H9 (cell line): ENCODE data around the gene PNPLA6. TPM values are rescaled to one million over a fixed set of nuclear protein-coding genes. Genes with fewer than 3 reads are reported as not detected.
A peak's percentile ranks its signal among the peaks of the same experiment; 100 is the strongest.

Experiments
- DNase-seq: peaks from one replicate; pipeline ENCODE4 v3.0.0-alpha.2; 2017
- H2AFZ ChIP-seq: one replicate; pipeline ENCODE4 v1.6.1; 2013; ENCODE audit warnings: mild to moderate bottlenecking, low read length, control low read depth, moderate library complexity
- H2AK5ac ChIP-seq: 2 replicates; pipeline ENCODE4 v1.6.1; 2013; ENCODE audit warnings: low read length, control low read depth, mixed read lengths; ENCODE audit not compliant: insufficient read length
- H2BK120ac ChIP-seq: one replicate; pipeline ENCODE4 v1.6.1; 2013; ENCODE audit warnings: low read depth, mild to moderate bottlenecking, low read length, control low read depth, inconsistent platforms; ENCODE audit not compliant: poor library complexity, severe bottlenecking
- H2BK12ac ChIP-seq: 2 replicates; pipeline ENCODE4 v1.6.1; 2013; ENCODE audit warnings: low read length, control low read depth, mixed read lengths, low read depth; ENCODE audit not compliant: insufficient read length
- H2BK15ac ChIP-seq: 2 replicates; pipeline ENCODE4 v1.6.1; 2013; ENCODE audit warnings: low read depth, low read length, control low read depth
- H2BK20ac ChIP-seq: one replicate; pipeline ENCODE4 v1.6.1; 2013; ENCODE audit warnings: low read depth, mild to moderate bottlenecking, low read length, control low read depth, inconsistent platforms; ENCODE audit not compliant: poor library complexity, severe bottlenecking
- H2BK5ac ChIP-seq: 2 replicates; pipeline ENCODE4 v1.6.1; 2013; ENCODE audit warnings: low read length, control low read depth, mixed read lengths; ENCODE audit not compliant: insufficient read length
- H3K14ac ChIP-seq: 2 replicates; pipeline ENCODE4 v1.6.1; 2013; ENCODE audit warnings: low read length, control low read depth; ENCODE audit not compliant: insufficient read depth
- H3K18ac ChIP-seq: 2 replicates; pipeline ENCODE4 v1.6.1; 2013; ENCODE audit warnings: low read depth, mild to moderate bottlenecking, mixed read lengths, low read length, control low read depth; ENCODE audit not compliant: insufficient read length
- H3K23ac ChIP-seq: 2 replicates; pipeline ENCODE4 v1.6.1; 2013; ENCODE audit warnings: low read length, control low read depth, mixed read lengths, low read depth; ENCODE audit not compliant: insufficient read length
- H3K23me2 ChIP-seq: 2 replicates; pipeline ENCODE4 v1.6.1; 2013; ENCODE audit warnings: low read depth, mild to moderate bottlenecking, mixed read lengths, low read length, control low read depth; ENCODE audit not compliant: insufficient read length, poor library complexity, severe bottlenecking
- H3K27ac ChIP-seq: 2 replicates; pipeline ENCODE4 v1.5.1; 2013; ENCODE audit warnings: low read length, control low read depth, mixed read lengths, low read depth; ENCODE audit not compliant: insufficient read length
- H3K27me3 ChIP-seq: 2 replicates; pipeline ENCODE4 v1.6.1; 2013; ENCODE audit warnings: low read length, control low read depth, inconsistent platforms; ENCODE audit not compliant: insufficient read depth
- H3K4ac ChIP-seq: 2 replicates; pipeline ENCODE4 v1.6.1; 2013; ENCODE audit warnings: low read depth, mild to moderate bottlenecking, control low read depth, inconsistent platforms, low read length, moderate library complexity
- H3K4me1 ChIP-seq: 2 replicates; pipeline ENCODE4 v1.6.1; 2013; ENCODE audit warnings: low read length, control low read depth, inconsistent platforms; ENCODE audit not compliant: insufficient read depth
- H3K4me2 ChIP-seq: 2 replicates; pipeline ENCODE4 v1.6.1; 2013; ENCODE audit warnings: low read length, control low read depth, mixed read lengths; ENCODE audit not compliant: insufficient read length, insufficient read depth
- H3K56ac ChIP-seq: 2 replicates; pipeline ENCODE4 v1.6.1; 2013; ENCODE audit warnings: low read depth, mild to moderate bottlenecking, mixed read lengths, low read length, control low read depth; ENCODE audit not compliant: insufficient read length
- H3K79me1 ChIP-seq: 2 replicates; pipeline ENCODE4 v1.6.1; 2013; ENCODE audit warnings: low read depth, mild to moderate bottlenecking, moderate library complexity, low read length, control low read depth, inconsistent platforms; ENCODE audit not compliant: insufficient read depth, poor library complexity, severe bottlenecking
- H3K79me2 ChIP-seq: 2 replicates; pipeline ENCODE4 v1.6.1; 2013; ENCODE audit warnings: low read length, control low read depth, inconsistent platforms; ENCODE audit not compliant: insufficient read depth
- H3K9ac ChIP-seq: 2 replicates; pipeline ENCODE4 v1.6.1; 2013; ENCODE audit warnings: low read length, control low read depth, mixed read lengths; ENCODE audit not compliant: insufficient read length; ENCODE audit errors: extremely low read depth
- H3K9me3 ChIP-seq: one replicate; pipeline ENCODE4 v1.6.1; 2013; ENCODE audit warnings: low read depth, low read length, inconsistent platforms; ENCODE audit not compliant: control insufficient read depth
- H3T11ph ChIP-seq: one replicate; pipeline ENCODE4 v1.6.1; 2013; ENCODE audit warnings: mild to moderate bottlenecking, low read length, control low read depth, inconsistent platforms
- H4K20me1 ChIP-seq: one replicate; pipeline ENCODE4 v1.6.1; 2013; ENCODE audit not compliant: control insufficient read depth, insufficient read length, insufficient read depth
- H4K5ac ChIP-seq: 2 replicates; pipeline ENCODE4 v1.6.1; 2013; ENCODE audit warnings: low read depth, mild to moderate bottlenecking, mixed read lengths, low read length, control low read depth; ENCODE audit not compliant: insufficient read length
- H4K8ac ChIP-seq: replicated peaks from 2 replicates; pipeline ENCODE4 v1.6.1; 2013; ENCODE audit warnings: low read length, control low read depth, mixed read lengths, low read depth; ENCODE audit not compliant: insufficient read length
- H4K91ac ChIP-seq: 2 replicates; pipeline ENCODE4 v1.6.1; 2013; ENCODE audit warnings: low read depth, mild to moderate bottlenecking, moderate library complexity, mixed read lengths, low read length, control low read depth; ENCODE audit not compliant: insufficient read length
- H3K27ac Mint-ChIP-seq, 3 experiments: 2 replicates in 2 of 3; 3 replicates in 1 of 3; pipeline ENCODE4 v1.8.0; 2020 to 2021; ENCODE audit warnings: mixed read lengths in 3 of 3, mild to moderate bottlenecking in 1 of 3, moderate library complexity in 1 of 3
- H3K27me3 Mint-ChIP-seq: 2 replicates; pipeline ENCODE4 v1.8.0; 2021; ENCODE audit warnings: low read depth, mild to moderate bottlenecking, moderate library complexity, mixed read lengths
- H3K36me3 Mint-ChIP-seq, 3 experiments: 2 replicates in 2 of 3; 3 replicates in 1 of 3; pipeline ENCODE4 v1.8.0; 2020 to 2021; ENCODE audit warnings: low read depth in 3 of 3, mixed read lengths in 3 of 3; ENCODE audit not compliant: insufficient read depth in 1 of 3
- H3K4me1 Mint-ChIP-seq, 2 experiments: 2 replicates each; pipeline ENCODE4 v1.8.0; 2020; ENCODE audit warnings: mixed read lengths in 2 of 2
- H3K4me3 Mint-ChIP-seq, 2 experiments: 2 replicates in 1 of 2; 3 replicates in 1 of 2; pipeline ENCODE4 v1.8.0; 2020 to 2021; ENCODE audit warnings: mild to moderate bottlenecking in 2 of 2, mixed read lengths in 2 of 2, moderate library complexity in 1 of 2
- H3K9me3 Mint-ChIP-seq, 2 experiments: 2 replicates in 1 of 2; 3 replicates in 1 of 2; pipeline ENCODE4 v1.8.0; 2020; ENCODE audit warnings: mild to moderate bottlenecking in 2 of 2, mixed read lengths in 2 of 2, moderate library complexity in 1 of 2
- WGBS: extraction: QIAGEN DNeasy Blood & Tissue Kit; methylation state at CpG from one replicate; pipeline ENCODE4 v1.1.7; 2013; ENCODE audit warnings: missing lambda C conversion rate, low lambda C conversion rate, mixed read lengths; ENCODE audit not compliant: insufficient read length; ENCODE audit errors: extremely low coverage; 5-methylcytosine and 5-hydroxymethylcytosine counted together
- total RNA-seq: library from RNA; stranded (reverse); gene quantifications from 2 replicates; pipeline ENCODE4 v1.2.1, GENCODE V29; 2021
- TF ChIP-seq, protein P1 (sequence below): fragments of 200-600 bp; sonication (generic); conservative IDR thresholded peaks from 3 replicates; pipeline ENCODE4 v1.8.0; 2021; ENCODE audit warnings: antibody characterized with exemption, mild to moderate bottlenecking

Gene PNPLA6
- total RNA-seq, 1 experiment from 2014 or later, result 130 TPM

DNA sequence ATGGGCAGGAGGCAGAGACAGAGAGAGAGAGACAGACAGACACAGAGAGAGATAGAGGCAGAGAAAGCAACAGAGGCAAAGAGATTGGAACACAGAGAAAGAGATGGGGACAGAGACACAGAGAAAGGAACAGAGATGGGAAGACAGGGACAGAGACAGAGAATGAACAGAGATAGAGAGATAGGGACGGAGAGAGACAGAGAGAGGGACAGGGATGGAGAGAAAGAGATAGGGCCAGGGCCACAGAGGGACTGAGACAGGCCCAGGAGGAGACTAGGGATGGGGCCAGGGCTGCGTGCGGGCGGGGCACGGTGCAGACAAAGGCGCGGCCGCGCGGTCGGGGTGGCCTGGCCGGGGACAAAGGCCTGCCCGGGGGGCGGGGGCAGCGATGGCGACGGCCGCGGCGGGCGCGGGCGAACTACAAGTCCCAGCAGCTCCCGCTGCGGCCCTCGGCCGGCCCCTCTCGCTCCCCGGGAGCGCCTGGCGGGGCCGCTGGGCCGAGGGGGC lies 19.8 kb upstream of the PNPLA6 start, which contains the start of gene ZNF358:
Gene ZNF358, plus strand, starts transcription at position 459 of the 507 bp plus-strand sequence. CDS start 3,140 bp downstream, outside the sequence.
- Histone ChIP-seq H3K23ac (no peak within 1 kb of the TSS), H4K20me1 (no peaks in the 10 kb centered on the region), H3K9ac (peak within 1 kb of the TSS; percentile 58), H3T11ph (no peak within 1 kb of the TSS), H4K5ac (no peak within 1 kb of the TSS), H3K79me1 (no peaks in the 10 kb centered on the region), H3K56ac (no peak within 1 kb of the TSS), H3K27me3 (no peaks in the 10 kb centered on the region), H2BK20ac (no peak within 1 kb of the TSS), H3K4me2 (peak within 1 kb of the TSS; percentile 74), H2BK5ac (no peak within 1 kb of the TSS), H2BK120ac (no peak within 1 kb of the TSS), H3K27ac (no peak within 1 kb of the TSS), H4K8ac (no peak within 1 kb of the TSS), H3K4ac (no peak within 1 kb of the TSS), H3K79me2 (0 out of 2 replicates have a peak, but pooled peaks cover 2% of the 10 kb centered on the region), H3K14ac (peak within 1 kb of the TSS; percentile 53), H3K18ac (peak within 1 kb of the TSS; percentile 51), H2AFZ (no peak within 1 kb of the TSS), H3K4me1 (0 out of 2 replicates have a peak, but pooled peaks cover 4% of the 10 kb centered on the region), H2AK5ac (no peak within 1 kb of the TSS), H4K91ac (no peak within 1 kb of the TSS), H3K9me3 (no peaks in the 10 kb centered on the region), H3K23me2 (peaks cover 8% of the 10 kb centered on the region), H2BK15ac (no peak within 1 kb of the TSS), H2BK12ac (no peak within 1 kb of the TSS)
- peaks cover 11 to 24% of the 10 kb centered on the region in 2 experiments for H3K4me1 Mint-ChIP-seq
- no CpG with 5 or more reads among the region's 33 CpGs for WGBS
- peak within 1 kb of the TSS; percentile 76 to 87 for H3K4me3 Mint-ChIP-seq
- DNase-seq, result peak; percentile 84
- peak within 1 kb of the TSS; percentile 24 to 97 (median 96) for H3K27ac Mint-ChIP-seq
- peaks cover 2% of the 10 kb centered on the region; the same call in 1 of the 2 replicates for H3K27me3 Mint-ChIP-seq
- no peaks in the 10 kb centered on the region; a peak in 1 of 5 replicates for H3K9me3 Mint-ChIP-seq
- H3K36me3 Mint-ChIP-seq, result peaks cover 3 to 15% (median 13%) of the 10 kb centered on the region in 3 experiments; a peak in 5 of 7 replicates
- TF ChIP-seq, protein P1, sequence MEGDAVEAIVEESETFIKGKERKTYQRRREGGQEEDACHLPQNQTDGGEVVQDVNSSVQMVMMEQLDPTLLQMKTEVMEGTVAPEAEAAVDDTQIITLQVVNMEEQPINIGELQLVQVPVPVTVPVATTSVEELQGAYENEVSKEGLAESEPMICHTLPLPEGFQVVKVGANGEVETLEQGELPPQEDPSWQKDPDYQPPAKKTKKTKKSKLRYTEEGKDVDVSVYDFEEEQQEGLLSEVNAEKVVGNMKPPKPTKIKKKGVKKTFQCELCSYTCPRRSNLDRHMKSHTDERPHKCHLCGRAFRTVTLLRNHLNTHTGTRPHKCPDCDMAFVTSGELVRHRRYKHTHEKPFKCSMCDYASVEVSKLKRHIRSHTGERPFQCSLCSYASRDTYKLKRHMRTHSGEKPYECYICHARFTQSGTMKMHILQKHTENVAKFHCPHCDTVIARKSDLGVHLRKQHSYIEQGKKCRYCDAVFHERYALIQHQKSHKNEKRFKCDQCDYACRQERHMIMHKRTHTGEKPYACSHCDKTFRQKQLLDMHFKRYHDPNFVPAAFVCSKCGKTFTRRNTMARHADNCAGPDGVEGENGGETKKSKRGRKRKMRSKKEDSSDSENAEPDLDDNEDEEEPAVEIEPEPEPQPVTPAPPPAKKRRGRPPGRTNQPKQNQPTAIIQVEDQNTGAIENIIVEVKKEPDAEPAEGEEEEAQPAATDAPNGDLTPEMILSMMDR, result no peak
